Measurements from ENCODE around the gene CRYZL1. TPM values are rescaled to one million over a fixed set of nuclear protein-coding genes. Genes with fewer than 3 reads are reported as not detected.

Gene CRYZL1
- total RNA-seq, 1 donor from 2014 or later = 10.8 TPM

- TF ChIP-seq, protein P1, sequence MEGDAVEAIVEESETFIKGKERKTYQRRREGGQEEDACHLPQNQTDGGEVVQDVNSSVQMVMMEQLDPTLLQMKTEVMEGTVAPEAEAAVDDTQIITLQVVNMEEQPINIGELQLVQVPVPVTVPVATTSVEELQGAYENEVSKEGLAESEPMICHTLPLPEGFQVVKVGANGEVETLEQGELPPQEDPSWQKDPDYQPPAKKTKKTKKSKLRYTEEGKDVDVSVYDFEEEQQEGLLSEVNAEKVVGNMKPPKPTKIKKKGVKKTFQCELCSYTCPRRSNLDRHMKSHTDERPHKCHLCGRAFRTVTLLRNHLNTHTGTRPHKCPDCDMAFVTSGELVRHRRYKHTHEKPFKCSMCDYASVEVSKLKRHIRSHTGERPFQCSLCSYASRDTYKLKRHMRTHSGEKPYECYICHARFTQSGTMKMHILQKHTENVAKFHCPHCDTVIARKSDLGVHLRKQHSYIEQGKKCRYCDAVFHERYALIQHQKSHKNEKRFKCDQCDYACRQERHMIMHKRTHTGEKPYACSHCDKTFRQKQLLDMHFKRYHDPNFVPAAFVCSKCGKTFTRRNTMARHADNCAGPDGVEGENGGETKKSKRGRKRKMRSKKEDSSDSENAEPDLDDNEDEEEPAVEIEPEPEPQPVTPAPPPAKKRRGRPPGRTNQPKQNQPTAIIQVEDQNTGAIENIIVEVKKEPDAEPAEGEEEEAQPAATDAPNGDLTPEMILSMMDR (IDR thresholded peaks at IDR 0.05; ENCODE audit: insufficient read depth, low read length, severe bottlenecking) = no peak
- H3K27me3 ChIP-seq (ENCODE audit: control insufficient read depth, insufficient read depth, low read length) = no peaks in the 10 kb centered on the region
- no peak overlapping the region for H3K4me3 ChIP-seq (ENCODE audit: low read depth, low read length)
- H3K36me3 ChIP-seq (ENCODE audit: control insufficient read depth, insufficient read depth, low read length) = no peaks in the 10 kb centered on the region
- FAIRE-seq (no peak), DNase-seq (ENCODE audit: low read depth) (peak; percentile 68)
Measured at GRCh38 chr21:33661146-33661545, 19.6 kb upstream of the CRYZL1 start.

GRCh38 chr21:33660406-33660805 lies 18.9 kb upstream of the CRYZL1 start:
- Histone ChIP-seq H3K27me3 (ENCODE audit: control insufficient read depth, insufficient read depth, low read length) (no peaks in the 10 kb centered on the region), H3K36me3 (ENCODE audit: control insufficient read depth, insufficient read depth, low read length) (no peaks in the 10 kb centered on the region), H3K4me3 (ENCODE audit: low read depth, low read length) (no peak overlapping the region)
- FAIRE-seq = no peak
- DNase-seq (ENCODE audit: low read depth) = no peak
- TF ChIP-seq, protein P1 (IDR thresholded peaks at IDR 0.05; ENCODE audit: insufficient read depth, low read length, severe bottlenecking) = no peak

GRCh38 chr21:33659568-33659949 lies 18.0 kb upstream of the CRYZL1 start:
- FAIRE-seq = no peak
- TF ChIP-seq, protein P1 (IDR thresholded peaks at IDR 0.05; ENCODE audit: insufficient read depth, low read length, severe bottlenecking) = no peak
- Histone ChIP-seq H3K4me3 (ENCODE audit: low read depth, low read length) (no peak overlapping the region), H3K36me3 (ENCODE audit: control insufficient read depth, insufficient read depth, low read length) (no peaks in the 10 kb centered on the region), H3K27me3 (ENCODE audit: control insufficient read depth, insufficient read depth, low read length) (no peaks in the 10 kb centered on the region)
- no peak for DNase-seq (ENCODE audit: low read depth)

- Histone ChIP-seq H3K4me3 (ENCODE audit: low read depth, low read length) (no peak overlapping the region), H3K36me3 (ENCODE audit: control insufficient read depth, insufficient read depth, low read length) (no peaks in the 10 kb centered on the region), H3K27me3 (ENCODE audit: control insufficient read depth, insufficient read depth, low read length) (no peaks in the 10 kb centered on the region)
- TF ChIP-seq, protein P1 (IDR thresholded peaks at IDR 0.05; ENCODE audit: insufficient read depth, low read length, severe bottlenecking) = no peak
- DNase-seq (ENCODE audit: low read depth) (no peak), FAIRE-seq (no peak)
Measured at GRCh38 chr21:33658919-33659567, 17.5 kb upstream of the CRYZL1 start.

DNA sequence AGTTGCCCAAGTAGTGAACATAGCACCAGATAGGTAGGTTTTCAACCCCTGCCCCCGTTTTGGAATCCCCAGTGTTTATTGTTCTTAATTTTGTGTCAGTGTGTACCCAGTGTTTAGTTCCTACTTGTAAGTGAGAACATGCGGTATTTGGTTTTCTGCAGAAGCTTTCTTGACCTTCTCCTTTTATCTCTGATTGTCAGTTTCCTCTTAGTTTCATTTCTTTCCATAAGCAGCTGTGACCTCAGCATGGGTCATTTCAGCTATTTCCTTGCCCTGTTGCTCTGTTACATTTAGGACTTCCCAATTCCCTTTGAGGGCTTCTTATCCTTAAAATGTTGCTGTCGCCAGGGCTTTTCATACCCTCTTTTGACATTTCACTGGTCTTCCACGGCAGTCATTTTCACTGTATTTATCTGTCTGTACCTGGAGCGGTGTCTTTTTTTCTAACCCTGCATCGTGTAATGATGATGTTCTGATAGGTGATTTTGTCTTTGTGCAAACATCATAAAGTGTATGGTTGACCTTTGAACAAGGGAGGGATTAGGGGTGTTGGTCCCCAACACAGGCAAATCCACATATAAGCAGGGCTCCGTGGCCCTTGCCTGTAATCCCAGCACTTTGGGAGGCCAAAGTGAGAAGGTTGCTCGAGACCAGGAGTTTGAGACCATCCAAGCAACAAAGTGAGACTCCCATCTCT lies 15.7 kb upstream of the CRYZL1 start:
- Histone ChIP-seq H3K36me3 (ENCODE audit: control insufficient read depth, insufficient read depth, low read length) (no peaks in the 10 kb centered on the region), H3K4me3 (ENCODE audit: low read depth, low read length) (no peak overlapping the region), H3K27me3 (ENCODE audit: control insufficient read depth, insufficient read depth, low read length) (no peaks in the 10 kb centered on the region)
- FAIRE-seq = no peak
- DNase-seq (ENCODE audit: low read depth) = no peak
- TF ChIP-seq, protein P1 (IDR thresholded peaks at IDR 0.05; ENCODE audit: insufficient read depth, low read length, severe bottlenecking) = no peak
